Tongue (tissue), 2 donors: ENCODE data around the gene RSRC2. TPM values are rescaled to one million over a fixed set of nuclear protein-coding genes. Genes with fewer than 3 reads are reported as not detected.
"Not testable (repeated sequence)": the region's sequence is repeated elsewhere in the genome, so short reads cannot be mapped to it uniquely, and the experiment has no call there.

Source experiments
- DNase-seq: peaks from one replicate; pipeline ENCODE4 v3.0.0-alpha.2; 2015
- total RNA-seq: library from RNA; depleted of rRNA; stranded (reverse); fragments of >200 nt; gene quantifications from one replicate; pipeline ENCODE4 v1.2.3, GENCODE V29; 2014

Gene RSRC2
- total RNA-seq, 1 donor from 2014 or later, result 77.9 TPM

DNA sequence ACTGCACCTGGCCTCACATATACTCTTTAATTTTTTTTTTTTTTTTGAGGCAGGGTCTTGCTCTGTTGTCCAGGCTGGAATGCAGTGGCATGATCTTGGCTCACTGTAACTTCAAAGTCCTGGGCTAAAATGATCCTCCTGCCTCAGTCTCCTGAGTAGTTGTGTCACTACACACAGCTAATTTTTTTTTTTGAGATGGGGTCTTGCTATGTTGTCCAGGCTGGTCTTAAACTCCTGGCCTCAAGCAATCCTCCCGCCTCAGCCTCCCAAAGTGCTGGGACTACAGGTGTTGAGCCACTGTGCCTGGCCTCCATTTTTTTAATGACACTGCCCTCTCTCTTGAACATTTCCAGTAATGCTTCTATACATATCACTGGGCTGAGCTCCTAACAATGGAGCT is 42.4 kb downstream of the RSRC2 start:
- not testable (repeated sequence) for DNase-seq

DNA sequence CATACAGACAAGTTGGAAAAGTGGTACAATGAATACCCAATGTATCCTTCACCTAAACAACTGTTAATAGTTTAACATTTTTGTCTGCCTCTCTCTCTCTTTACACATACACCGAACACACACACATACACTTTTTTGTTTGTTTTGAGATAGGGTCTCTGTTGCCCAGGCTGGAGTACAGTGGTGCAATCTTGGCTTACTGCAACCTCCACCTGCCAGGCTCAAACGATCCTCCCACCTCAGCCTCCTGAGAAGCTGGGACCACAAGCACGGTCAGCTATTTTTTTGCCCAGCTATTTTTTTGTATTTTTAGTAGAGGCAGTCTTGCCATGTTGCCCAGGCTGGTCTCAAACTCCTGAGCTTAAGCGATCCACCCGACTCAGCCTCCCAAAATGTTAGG is 42.8 kb downstream of the RSRC2 start:
- no peak for DNase-seq

GRCh38 chr12:122481861-122482260 is 44.9 kb downstream of the RSRC2 start:
- no peak for DNase-seq

DNA sequence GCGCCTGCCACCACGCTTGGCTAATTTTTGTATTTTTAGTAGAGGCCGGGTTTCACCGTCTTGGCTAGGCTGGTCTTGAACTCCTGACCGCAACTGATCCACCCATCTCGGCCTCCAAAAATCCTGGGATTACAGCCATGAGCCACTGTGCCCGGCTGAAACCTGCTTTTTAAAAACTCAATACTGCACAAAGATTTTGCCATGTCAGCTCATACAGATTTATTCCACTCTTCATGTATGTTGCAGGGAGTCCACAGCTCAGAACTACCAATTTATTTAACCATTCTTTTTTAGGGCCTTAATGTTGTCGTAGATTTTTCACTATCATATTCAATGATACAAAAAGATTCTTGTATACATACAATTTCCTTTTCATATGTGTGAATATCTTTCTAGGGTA is 46.0 kb downstream of the RSRC2 start:
- no peak for DNase-seq

GRCh38 chr12:122474324-122474716 is 52.4 kb downstream of the RSRC2 start:
- DNase-seq, result no peak

- no peak for DNase-seq
These were observed 53.0 kb downstream of the RSRC2 start for GRCh38 chr12:122473543-122474323.

GRCh38 chr12:122471324-122472226 is 55.2 kb downstream of the RSRC2 start:
- DNase-seq, result peak; percentile 88

GRCh38 chr12:122470576-122470975 is 56.2 kb downstream of the RSRC2 start:
- DNase-seq, result not testable (repeated sequence)

DNA sequence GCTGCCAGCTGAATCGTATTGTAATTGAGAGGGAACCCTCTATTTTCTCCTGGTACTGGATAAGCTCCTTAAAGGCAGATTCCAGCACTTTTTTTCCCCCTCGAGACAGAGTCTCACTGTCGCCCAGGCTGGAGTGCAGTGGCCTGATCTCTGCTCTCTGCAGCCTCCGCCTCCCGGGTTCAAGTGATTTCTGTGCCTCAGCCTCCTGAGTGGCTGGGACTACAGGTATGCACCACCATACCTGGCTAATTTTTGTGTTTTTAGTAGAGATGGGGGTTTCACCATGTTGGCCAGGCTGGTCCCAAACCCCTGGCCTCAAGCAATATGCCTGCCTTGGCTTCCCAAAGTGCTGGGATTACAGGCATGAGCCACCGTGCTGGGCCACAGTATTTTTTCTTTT is 56.9 kb downstream of the RSRC2 start:
- not testable (repeated sequence) for DNase-seq

- DNase-seq, result peak; percentile 32
These were observed 58.8 kb downstream of the RSRC2 start for GRCh38 chr12:122467983-122468382.

DNA sequence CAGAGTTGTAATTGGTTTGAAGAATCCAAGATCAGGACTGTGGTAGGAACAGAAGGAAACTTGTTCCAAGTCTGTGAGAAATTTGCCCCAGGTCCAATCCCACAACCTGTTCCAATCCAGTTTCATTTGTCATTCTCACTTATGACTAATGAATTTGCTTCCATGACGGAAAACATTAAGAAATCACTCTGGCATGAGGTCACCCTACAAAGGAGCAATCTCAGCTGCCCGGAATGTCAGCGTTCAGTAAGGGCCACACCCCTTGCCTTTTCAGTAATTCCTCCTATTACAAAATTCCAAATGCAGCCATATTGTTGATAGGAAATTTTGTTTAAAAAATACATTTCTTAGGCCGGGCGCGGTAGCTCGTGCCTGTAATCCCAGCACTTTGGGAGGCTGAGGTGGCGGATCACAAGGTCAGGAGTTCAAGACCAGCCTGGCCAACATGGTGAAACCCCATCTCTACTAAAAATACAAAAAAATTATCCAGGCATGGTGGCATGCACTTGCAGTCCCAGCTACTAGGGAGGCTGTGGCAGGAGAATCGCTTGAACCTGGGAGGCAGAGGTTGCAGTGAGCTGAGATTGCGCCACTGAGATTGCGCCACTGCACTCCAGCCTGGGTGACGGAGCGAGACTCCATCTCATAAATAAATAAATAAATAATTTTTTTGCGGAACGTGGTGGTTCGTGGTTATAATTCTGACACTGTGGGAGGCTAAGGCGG is 62.3 kb downstream of the RSRC2 start:
- peak; percentile 90 for DNase-seq

GRCh38 chr12:122460641-122461040 is 66.1 kb downstream of the RSRC2 start:
- no peak for DNase-seq

- no peak for DNase-seq
These were observed 66.7 kb downstream of the RSRC2 start for GRCh38 chr12:122460061-122460460.

DNA sequence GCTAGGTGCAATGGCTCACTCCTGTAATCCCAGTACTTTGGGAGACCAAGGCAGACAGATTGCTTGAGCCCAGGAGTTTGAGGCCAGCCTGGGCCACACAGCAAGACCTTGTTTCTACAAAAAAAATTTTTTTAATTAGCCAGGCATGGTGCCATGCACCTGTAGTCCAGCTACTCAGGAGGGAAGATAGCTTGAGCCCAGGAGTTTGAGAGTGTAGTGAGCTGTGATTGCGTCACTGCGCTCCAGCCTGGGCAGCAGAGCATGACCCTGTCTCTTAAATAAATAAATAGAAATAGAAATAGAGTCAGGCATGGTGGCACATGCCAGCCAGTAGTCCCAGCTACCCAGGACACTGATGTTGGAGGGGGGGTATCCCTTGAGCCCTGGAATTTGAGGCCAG is 67.5 kb downstream of the RSRC2 start:
- DNase-seq, result no peak

- no peak for DNase-seq
These were observed 68.4 kb downstream of the RSRC2 start for GRCh38 chr12:122458105-122459035.

- no peak for DNase-seq
These were observed 69.1 kb downstream of the RSRC2 start for GRCh38 chr12:122457627-122458026.

GRCh38 chr12:122454739-122455138 is 72.0 kb downstream of the RSRC2 start:
- no peak for DNase-seq

DNA sequence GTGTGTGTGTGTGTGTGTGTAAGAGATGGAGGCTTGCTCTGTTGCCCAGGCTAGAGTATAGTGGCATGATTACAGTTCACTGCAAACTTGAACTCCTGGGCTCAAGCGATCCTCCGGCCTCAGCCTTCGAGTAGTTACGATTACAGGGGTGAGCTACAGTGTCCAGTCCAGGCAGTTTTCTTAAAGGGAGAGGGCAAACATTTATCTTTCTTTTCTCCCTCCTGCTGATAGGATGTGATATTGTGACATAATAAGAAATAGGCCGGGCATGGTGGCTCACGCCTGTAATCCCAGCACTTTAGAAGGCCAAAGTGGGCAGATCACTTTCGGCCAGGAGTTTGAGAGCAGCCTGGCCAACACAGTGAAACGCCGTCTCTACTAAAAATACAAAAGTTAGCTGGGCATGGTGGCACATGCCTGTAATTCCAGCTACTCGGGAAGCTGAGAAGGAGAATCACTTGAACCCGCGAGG is 72.5 kb downstream of the RSRC2 start:
- no peak for DNase-seq
